ENCODE results near the gene VKORC1. TPM values are rescaled to one million over a fixed set of nuclear protein-coding genes. Genes with fewer than 3 reads are reported as not detected.
"Not testable (repeated sequence)": the region's sequence is repeated elsewhere in the genome, so short reads cannot be mapped to it uniquely, and the experiment has no call there.

The VKORC1 gene
- total RNA-seq (38.1 TPM), polyA plus RNA-seq (100 to 1,000 TPM in 3 of 4 donors, 10 to 100 TPM in 1; 97.8 to 113 (median 105) TPM)

DNA sequence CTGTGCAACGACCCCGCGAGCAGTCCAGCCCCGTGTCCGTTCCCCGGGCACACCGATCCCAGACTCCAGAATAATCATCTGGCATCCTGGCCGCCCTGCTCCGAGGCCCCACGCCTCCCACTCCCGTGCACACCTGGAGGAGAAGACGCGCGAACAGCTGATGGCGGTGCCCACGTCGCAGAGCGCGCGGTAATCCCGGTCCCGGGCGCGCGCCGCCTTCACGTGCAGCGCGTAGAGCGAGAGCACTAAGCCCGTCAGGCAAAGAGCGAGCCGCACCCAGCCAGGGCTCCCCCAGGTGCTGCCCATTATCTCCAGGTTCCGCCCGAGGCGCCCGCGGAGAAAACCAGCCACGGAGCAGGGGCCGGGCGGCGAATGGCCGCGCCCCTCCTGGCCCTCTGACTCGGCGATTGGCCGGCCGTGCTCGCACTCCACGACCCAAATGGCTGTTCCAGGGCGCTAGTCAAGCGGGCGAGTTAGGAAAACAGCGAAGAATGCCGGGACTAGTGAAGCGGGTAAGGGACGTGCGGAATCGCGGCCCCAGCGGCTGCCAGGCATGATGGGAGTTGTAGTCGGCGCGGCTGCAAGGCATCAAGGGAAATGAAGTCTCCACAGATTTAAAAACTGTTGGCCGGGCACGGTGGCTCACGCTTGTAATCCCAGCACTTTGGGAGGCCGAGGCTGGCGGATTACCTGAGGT, at the start of gene VKORC1:
TSS of gene VKORC1 (minus strand) at position 374 of the 697 bp plus-strand sequence. CDS start at position 306, 68 bp downstream.
- DNase-seq: peak; percentile 80 to 94 (median 86)
- H3K4me1 Mint-ChIP-seq: peaks cover 10 to 36% (median 20%) of the 10 kb centered on the region in 4 donors
- Histone ChIP-seq H3K27me3 (ENCODE audit: control insufficient read depth, insufficient read depth, low read length) (no peaks in the 10 kb centered on the region), H3K4me1 (ENCODE audit: control insufficient read depth, insufficient read depth, low read length, poor library complexity, severe bottlenecking) (peaks cover 14% of the 10 kb centered on the region), H3K9me3 (ENCODE audit: control insufficient read depth in 2 of 2, low read length in 2 of 2) (no peaks in the 10 kb centered on the region), H3K4me3 (ENCODE audit: low read depth, low read length) (peak within 1 kb of the TSS; percentile 70), H3K27ac (ENCODE audit: insufficient read depth, low read length, poor library complexity, severe bottlenecking) (peak within 1 kb of the TSS; percentile 83), H3K36me3 (ENCODE audit: control insufficient read depth, insufficient read depth, low read length) (peaks cover 10% of the 10 kb centered on the region)
- H3K36me3 Mint-ChIP-seq: no peaks in the 10 kb centered on the region
- peak within 1 kb of the TSS; percentile 69 to 95 (median 84) for H3K27ac Mint-ChIP-seq
- H3K27me3 Mint-ChIP-seq: peaks cover 7% of the 10 kb centered on the region
- peak; percentile 89 for ATAC-seq (ENCODE audit: low read depth in 2 of 2)
- peaks cover 0 to 2% (median 0%) of the 10 kb centered on the region in 7 donors for H3K9me3 Mint-ChIP-seq
- peak within 1 kb of the TSS; percentile 94 to 99 (median 96) for H3K4me3 Mint-ChIP-seq

DNA sequence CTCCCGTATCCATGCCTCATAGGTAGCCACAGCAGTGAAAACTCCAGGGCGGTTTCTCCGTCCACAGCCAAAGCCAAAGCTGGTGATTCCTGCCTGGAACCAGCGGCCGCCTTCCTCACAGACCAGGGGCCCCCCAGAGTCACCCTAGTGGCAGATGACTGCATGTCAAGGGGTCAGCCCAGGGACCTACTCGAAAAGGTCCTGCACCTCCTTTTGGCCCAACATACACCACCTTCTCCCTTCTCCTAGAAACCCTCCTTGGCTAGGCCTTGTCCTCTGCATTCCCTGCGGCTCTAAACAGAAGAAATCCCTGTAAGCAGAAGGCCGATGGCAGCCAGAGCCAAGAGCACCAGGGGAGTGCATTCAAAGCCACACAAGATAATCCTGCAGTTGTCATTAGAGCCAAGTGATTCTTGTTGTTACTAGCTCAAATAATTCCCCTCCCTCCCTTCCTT, 49.1 kb upstream of the VKORC1 start:
- ATAC-seq (ENCODE audit: low read depth in 2 of 2) (no peak), DNase-seq (no peak)
- peak overlapping the region; percentile 69 to 90 (median 76) for H3K4me3 Mint-ChIP-seq
- Histone ChIP-seq H3K27ac (ENCODE audit: insufficient read depth, low read length, poor library complexity, severe bottlenecking) (no peak overlapping the region), H3K27me3 (ENCODE audit: control insufficient read depth, insufficient read depth, low read length) (no peaks in the 10 kb centered on the region), H3K9me3 (ENCODE audit: control insufficient read depth in 2 of 2, low read length in 2 of 2) (no peaks in the 10 kb centered on the region), H3K4me1 (ENCODE audit: control insufficient read depth, insufficient read depth, low read length, poor library complexity, severe bottlenecking) (peaks cover 19% of the 10 kb centered on the region), H3K4me3 (ENCODE audit: low read depth, low read length) (no peak overlapping the region), H3K36me3 (ENCODE audit: control insufficient read depth, insufficient read depth, low read length) (no peaks in the 10 kb centered on the region)
- peaks cover 10% of the 10 kb centered on the region for H3K27me3 Mint-ChIP-seq
- peaks cover 4 to 20% (median 6%) of the 10 kb centered on the region in 4 donors for H3K4me1 Mint-ChIP-seq
- no peaks in the 10 kb centered on the region for H3K36me3 Mint-ChIP-seq
- peak overlapping the region in 2 of 3 donors; percentile 47 to 82 for H3K27ac Mint-ChIP-seq
- H3K9me3 Mint-ChIP-seq: no peaks in the 10 kb centered on the region

DNA sequence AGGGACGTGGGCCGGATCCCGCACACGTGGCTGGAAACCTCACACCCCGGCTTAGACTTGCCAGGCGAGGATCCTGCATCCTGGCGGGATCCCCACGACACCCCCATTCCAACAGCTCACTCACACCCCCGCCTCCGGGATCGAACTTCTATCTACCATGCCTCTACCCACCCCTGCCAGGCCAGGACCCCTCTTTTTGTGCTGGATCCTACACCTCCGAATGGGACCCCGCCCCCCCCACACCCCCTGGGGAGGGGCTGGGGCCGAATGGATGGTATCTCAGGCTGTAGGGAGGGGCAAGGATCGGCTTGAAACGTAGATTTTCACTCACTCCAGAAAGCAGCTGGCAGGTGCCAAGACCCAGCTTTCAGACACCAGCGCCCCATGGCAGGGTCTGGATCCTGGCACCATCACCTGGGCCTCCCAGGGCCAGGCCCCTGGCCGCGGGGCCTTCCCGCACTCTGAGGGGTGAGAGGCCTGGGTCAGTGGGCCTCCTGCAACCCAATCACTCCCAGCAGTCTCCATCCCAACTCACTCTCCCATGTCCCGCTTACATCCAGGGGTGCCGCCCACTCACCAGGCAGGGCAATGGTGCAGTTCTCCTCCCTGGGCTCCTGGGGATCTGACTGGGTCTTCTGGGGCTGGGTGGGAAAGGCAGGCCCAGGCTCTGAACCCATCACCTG, 48.6 kb upstream of the VKORC1 start:
- H3K4me3 Mint-ChIP-seq: peak overlapping the region; percentile 69 to 90 (median 76)
- peak overlapping the region; percentile 70 for H3K27ac ChIP-seq (ENCODE audit: insufficient read depth, low read length, poor library complexity, severe bottlenecking)
- H3K27me3 ChIP-seq (ENCODE audit: control insufficient read depth, insufficient read depth, low read length): no peaks in the 10 kb centered on the region
- H3K4me1 Mint-ChIP-seq: peaks cover 4 to 20% (median 6%) of the 10 kb centered on the region in 4 donors
- H3K9me3 ChIP-seq (ENCODE audit: control insufficient read depth in 2 of 2, low read length in 2 of 2): no peaks in the 10 kb centered on the region
- no peaks in the 10 kb centered on the region for H3K36me3 Mint-ChIP-seq
- H3K27me3 Mint-ChIP-seq: peaks cover 10% of the 10 kb centered on the region
- peak overlapping the region in 2 of 3 donors; percentile 47 to 82 for H3K27ac Mint-ChIP-seq
- no peaks in the 10 kb centered on the region for H3K9me3 Mint-ChIP-seq
- peaks cover 19% of the 10 kb centered on the region for H3K4me1 ChIP-seq (ENCODE audit: control insufficient read depth, insufficient read depth, low read length, poor library complexity, severe bottlenecking)
- no peak overlapping the region for H3K4me3 ChIP-seq (ENCODE audit: low read depth, low read length)
- no peak for DNase-seq
- no peaks in the 10 kb centered on the region for H3K36me3 ChIP-seq (ENCODE audit: control insufficient read depth, insufficient read depth, low read length)
- ATAC-seq (ENCODE audit: low read depth in 2 of 2): no peak

DNA sequence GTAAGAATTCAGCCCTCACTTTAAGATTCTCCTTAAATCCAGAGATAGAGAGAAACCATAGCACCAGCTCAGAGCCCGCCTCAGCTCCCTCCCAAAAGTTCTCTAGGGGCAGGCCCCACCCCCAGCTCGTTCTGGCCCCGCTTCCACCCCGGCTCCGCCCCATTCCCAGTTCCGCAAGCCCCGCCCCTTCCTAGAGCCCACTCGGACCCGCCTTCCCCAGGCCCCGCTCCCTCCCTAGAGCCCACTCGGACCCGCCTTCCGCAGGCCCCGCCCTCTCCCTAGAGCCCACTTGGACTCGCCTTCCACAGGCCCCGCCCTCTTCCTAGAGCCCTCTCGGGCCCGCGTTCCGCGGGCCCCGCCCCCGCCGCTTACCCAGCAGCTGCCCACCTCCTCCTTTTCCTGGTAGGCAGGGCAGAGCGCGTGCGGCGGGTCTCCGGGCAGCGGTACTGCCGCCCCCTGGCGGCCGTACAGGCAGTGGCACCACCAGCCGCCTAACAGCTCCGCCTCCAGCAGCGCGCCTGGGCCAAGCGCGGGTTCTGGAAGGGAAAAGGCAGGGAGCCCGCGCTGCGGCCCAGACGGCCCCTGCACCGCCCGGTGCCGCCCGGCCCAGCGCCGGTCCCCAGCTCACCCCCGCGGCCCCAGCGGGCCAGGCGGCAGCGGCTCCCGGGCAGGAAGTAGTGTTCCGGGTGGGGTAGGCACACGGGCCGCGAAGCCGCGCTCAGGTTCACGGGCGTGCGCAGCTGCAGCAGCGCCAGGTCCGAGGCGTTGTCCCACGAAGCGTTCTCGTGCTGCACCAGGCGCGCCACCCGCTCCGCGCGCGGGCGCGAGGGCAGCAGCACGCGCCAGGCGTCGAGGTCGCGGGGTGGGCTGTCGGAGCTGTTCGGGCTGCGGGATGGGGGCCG, 47.8 kb upstream of the VKORC1 start:
- no peaks in the 10 kb centered on the region for H3K36me3 ChIP-seq (ENCODE audit: control insufficient read depth, insufficient read depth, low read length)
- peak overlapping the region; percentile 56 to 93 (median 82) for H3K4me3 Mint-ChIP-seq
- H3K4me3 ChIP-seq (ENCODE audit: low read depth, low read length): peak overlapping the region; percentile 51
- H3K4me1 Mint-ChIP-seq: peaks cover 4 to 20% (median 7%) of the 10 kb centered on the region in 4 donors
- DNase-seq (peak; percentile 92 to 99 (median 95)), ATAC-seq (ENCODE audit: low read depth in 2 of 2) (peak; percentile 87 to 90)
- H3K9me3 ChIP-seq (ENCODE audit: control insufficient read depth in 2 of 2, low read length in 2 of 2): no peaks in the 10 kb centered on the region
- H3K9me3 Mint-ChIP-seq: no peaks in the 10 kb centered on the region
- peaks cover 19% of the 10 kb centered on the region for H3K4me1 ChIP-seq (ENCODE audit: control insufficient read depth, insufficient read depth, low read length, poor library complexity, severe bottlenecking)
- H3K36me3 Mint-ChIP-seq: no peaks in the 10 kb centered on the region
- peaks cover 10% of the 10 kb centered on the region for H3K27me3 Mint-ChIP-seq
- peak overlapping the region; percentile 77 for H3K27ac ChIP-seq (ENCODE audit: insufficient read depth, low read length, poor library complexity, severe bottlenecking)
- peak overlapping the region; percentile 83 to 90 (median 88) for H3K27ac Mint-ChIP-seq
- H3K27me3 ChIP-seq (ENCODE audit: control insufficient read depth, insufficient read depth, low read length): no peaks in the 10 kb centered on the region

DNA sequence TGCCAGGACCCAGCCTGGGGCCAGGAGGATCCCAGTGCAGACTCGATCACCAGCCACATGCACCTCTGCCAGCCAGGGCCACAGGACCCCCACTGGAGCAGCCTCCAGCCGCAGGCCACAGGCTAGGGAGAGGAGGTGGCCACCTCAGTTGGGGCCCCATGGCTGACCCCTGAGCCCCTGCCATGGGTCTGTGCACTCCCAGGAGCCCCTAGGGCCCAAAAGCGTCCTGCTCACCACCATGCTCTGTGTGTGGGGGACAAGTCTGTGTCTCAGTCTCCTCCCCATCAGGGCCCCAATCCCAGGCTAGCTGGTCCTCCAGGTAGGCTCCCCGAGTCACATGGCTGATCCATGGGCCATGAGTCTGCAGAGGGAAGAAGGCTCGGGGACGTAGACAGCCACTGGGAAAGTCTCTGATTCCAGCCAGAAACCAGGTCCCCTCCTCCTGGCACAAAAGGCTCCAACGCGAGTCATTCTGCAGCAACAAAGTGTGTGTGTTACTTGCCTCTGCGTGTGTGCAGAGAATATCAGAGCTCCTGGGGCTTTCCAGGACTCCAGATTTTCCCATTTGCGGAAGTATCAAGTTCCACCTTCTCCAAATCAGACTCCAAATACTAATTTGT, 47.0 kb upstream of the VKORC1 start:
- ATAC-seq (ENCODE audit: low read depth in 2 of 2): no peak
- Histone ChIP-seq H3K27me3 (ENCODE audit: control insufficient read depth, insufficient read depth, low read length) (no peaks in the 10 kb centered on the region), H3K9me3 (ENCODE audit: control insufficient read depth in 2 of 2, low read length in 2 of 2) (no peaks in the 10 kb centered on the region), H3K27ac (ENCODE audit: insufficient read depth, low read length, poor library complexity, severe bottlenecking) (peak overlapping the region; percentile 77), H3K4me3 (ENCODE audit: low read depth, low read length) (peak overlapping the region; percentile 51), H3K36me3 (ENCODE audit: control insufficient read depth, insufficient read depth, low read length) (no peaks in the 10 kb centered on the region), H3K4me1 (ENCODE audit: control insufficient read depth, insufficient read depth, low read length, poor library complexity, severe bottlenecking) (peaks cover 19% of the 10 kb centered on the region)
- Mint-ChIP-seq H3K36me3 (no peaks in the 10 kb centered on the region), H3K27ac (peak overlapping the region; percentile 83 to 90 (median 88)), H3K27me3 (peaks cover 10% of the 10 kb centered on the region), H3K4me3 (peak overlapping the region; percentile 56 to 93 (median 82)), H3K9me3 (no peaks in the 10 kb centered on the region), H3K4me1 (peaks cover 4 to 20% (median 7%) of the 10 kb centered on the region in 4 donors)
- DNase-seq: no peak

DNA sequence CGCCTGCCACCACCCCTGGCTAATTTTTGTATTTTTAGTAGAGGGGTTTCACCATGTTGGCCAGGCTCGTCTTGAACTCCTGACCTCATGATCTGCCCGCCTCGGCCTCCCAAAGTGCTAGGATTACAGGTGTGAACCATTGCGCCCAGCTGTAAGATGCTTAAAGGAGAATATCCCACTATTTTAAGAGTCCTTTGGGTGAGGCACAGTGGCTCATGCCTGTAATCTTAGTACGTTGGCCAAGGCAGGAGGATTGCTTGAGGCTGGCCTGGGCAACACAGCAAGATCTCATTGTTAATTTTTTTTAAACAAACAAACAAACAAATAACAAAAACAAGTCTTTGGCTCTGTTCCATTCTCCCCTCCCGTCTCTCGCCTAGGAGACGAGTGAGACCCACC, 46.5 kb upstream of the VKORC1 start:
- not testable (repeated sequence) for H3K27me3 ChIP-seq (ENCODE audit: control insufficient read depth, insufficient read depth, low read length); H3K36me3 ChIP-seq (ENCODE audit: control insufficient read depth, insufficient read depth, low read length); H3K27ac ChIP-seq (ENCODE audit: insufficient read depth, low read length, poor library complexity, severe bottlenecking); ATAC-seq (ENCODE audit: low read depth in 2 of 2); H3K27me3 Mint-ChIP-seq; H3K36me3 Mint-ChIP-seq; H3K9me3 ChIP-seq (ENCODE audit: control insufficient read depth in 2 of 2, low read length in 2 of 2); H3K4me3 ChIP-seq (ENCODE audit: low read depth, low read length); DNase-seq; H3K9me3 Mint-ChIP-seq
- H3K4me3 Mint-ChIP-seq: peak overlapping the region in 1 of 4 donors; percentile 12
- peaks cover 19% of the 10 kb centered on the region for H3K4me1 ChIP-seq (ENCODE audit: control insufficient read depth, insufficient read depth, low read length, poor library complexity, severe bottlenecking)
- peaks cover 4 to 18% (median 7%) of the 10 kb centered on the region in 4 donors for H3K4me1 Mint-ChIP-seq
- H3K27ac Mint-ChIP-seq: peak overlapping the region in 2 of 3 donors; percentile 31 to 83
